ENCODE measurements around the gene RSPO4. TPM values are rescaled to one million over a fixed set of nuclear protein-coding genes. Genes with fewer than 3 reads are reported as not detected.

RSPO4 gene
- total RNA-seq, 1 donor from 2014 or later: not detected

- intact Hi-C loops (cut with micrococcal nuclease): loop anchor here (5.0 kb wide), 2 partner anchors 154 to 241 kb away; no protein-coding TSS in a partner anchor
Observed at GRCh38 chr20:971346-971745, 30.8 kb downstream of the RSPO4 start.

DNA sequence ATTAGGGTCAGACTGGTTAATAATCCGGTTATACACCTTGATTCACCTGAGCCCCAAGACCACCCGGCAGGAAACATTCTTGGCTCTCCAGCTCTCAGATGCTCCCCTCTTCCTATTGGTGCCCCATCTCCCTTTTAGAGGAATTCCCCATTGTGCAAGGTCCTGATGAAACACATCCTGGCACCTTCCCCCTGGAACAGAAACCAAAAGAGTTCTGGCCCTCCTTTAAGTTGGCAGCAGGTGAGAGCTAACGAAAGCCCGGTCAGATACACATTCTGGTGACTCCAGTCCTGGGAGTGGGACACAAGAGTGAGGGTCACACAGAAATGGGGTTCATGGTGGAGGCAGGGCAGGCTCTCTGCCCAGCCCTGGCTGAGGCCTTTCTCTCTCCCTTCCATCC is 32.2 kb downstream of the RSPO4 start:
- intact Hi-C loops (cut with micrococcal nuclease): loop anchor here (5.0 kb wide), 2 partner anchors 153 to 242 kb away; no protein-coding TSS in a partner anchor

DNA sequence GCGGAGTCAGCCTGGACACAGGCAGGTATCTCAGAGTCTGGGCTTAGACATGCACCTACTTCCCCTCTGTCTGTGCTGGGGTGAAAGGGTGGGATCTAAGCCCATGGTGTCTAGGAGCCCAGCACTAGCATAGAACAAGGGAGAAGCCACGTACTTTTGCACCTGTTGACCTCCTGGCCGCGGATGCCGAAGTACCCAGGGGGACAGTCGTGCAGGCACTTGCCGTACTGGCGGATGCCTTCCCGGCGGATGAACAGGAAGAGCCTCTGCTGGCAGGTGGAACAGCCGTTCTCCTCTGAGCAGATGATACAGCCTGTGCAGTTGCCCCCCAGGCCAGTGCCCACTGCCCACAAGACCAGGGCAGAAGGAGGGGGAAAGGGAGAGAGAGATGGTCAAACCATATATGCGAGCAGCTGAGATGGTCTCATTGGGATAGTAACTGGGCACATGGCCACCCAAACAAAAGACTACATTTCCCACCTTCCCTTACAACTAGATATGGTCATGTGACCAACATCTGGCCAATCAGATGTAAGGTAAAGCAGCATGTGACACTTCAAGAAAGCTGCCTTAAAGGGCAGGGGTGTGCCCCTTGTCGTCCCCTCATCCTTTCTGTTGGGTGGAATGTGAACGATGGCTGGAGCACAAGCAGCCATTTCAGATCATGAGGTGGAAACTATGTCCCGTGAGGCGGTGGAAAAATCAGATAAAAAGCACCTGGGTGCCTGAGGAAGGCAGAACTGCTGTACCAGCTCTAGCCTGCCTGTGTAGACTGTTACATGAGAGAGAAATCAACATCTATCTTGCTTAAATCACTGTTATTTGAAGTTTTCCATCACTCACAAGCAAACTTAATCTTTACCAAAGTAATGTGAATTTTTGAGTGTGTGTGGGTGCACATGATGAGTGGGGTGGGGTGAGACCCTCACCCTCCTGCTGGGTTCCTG is 34.0 kb downstream of the RSPO4 start:
- intact Hi-C loops (cut with micrococcal nuclease): no loop called here

DNA sequence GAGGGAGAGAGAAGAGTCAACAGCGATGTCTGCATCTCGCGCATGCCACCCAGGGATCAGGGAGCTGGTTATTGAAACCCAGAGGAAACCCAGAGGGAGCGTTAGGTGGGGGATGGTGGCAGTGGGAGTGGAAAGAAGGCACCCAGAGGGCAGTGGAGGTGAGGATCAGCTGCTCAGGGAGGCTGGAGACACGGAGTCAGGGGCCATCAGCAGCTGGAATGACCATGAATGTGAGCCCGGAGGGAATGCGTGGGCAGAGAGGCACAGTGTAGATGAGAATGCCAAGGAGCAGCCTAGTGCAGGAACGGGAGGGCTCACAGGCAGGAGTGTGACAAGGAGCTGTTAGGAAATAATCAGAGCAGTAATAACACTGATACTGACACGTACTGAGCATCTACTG is 36.2 kb downstream of the RSPO4 start:
- intact Hi-C loops (cut with micrococcal nuclease): no loop called here

- intact Hi-C loops (cut with micrococcal nuclease): no loop called here
Observed at GRCh38 chr20:963795-964194, 38.3 kb downstream of the RSPO4 start.

GRCh38 chr20:962683-963082 is 39.4 kb downstream of the RSPO4 start:
- intact Hi-C loops (cut with micrococcal nuclease): no loop called here

GRCh38 chr20:962223-962622 is 39.9 kb downstream of the RSPO4 start:
- intact Hi-C loops (cut with micrococcal nuclease): no loop called here

DNA sequence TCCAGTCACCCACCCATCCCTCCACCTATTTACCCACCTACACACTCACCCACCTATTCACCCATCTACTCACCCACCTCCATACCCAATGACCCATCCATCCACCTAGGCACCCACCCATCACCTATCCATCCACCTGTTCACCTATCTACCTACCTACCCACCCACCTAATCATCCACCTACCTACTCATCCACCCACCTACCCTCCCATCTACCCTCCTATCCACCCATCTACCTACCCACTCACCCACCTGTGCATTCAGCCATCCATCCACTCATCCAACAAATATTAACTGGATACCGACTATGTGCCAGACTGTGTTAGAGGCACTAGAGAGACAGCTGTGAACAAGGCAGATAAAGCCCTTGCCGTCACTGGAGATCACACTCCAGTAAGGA is 40.3 kb downstream of the RSPO4 start:
- intact Hi-C loops (cut with micrococcal nuclease): no loop called here

GRCh38 chr20:959996-960615 is 42.0 kb downstream of the RSPO4 start:
- intact Hi-C loops (cut with micrococcal nuclease): no loop called here

GRCh38 chr20:958936-959815 is 42.9 kb downstream of the RSPO4 start:
- intact Hi-C loops (cut with micrococcal nuclease): no loop called here

GRCh38 chr20:957544-957943 is 44.6 kb downstream of the RSPO4 start:
- intact Hi-C loops (cut with micrococcal nuclease): no loop called here

GRCh38 chr20:956330-956951 is 45.7 kb downstream of the RSPO4 start:
- intact Hi-C loops (cut with micrococcal nuclease): loop anchor here (1.0 kb wide), 2 partner anchors 140 to 195 kb away; no protein-coding TSS in a partner anchor

DNA sequence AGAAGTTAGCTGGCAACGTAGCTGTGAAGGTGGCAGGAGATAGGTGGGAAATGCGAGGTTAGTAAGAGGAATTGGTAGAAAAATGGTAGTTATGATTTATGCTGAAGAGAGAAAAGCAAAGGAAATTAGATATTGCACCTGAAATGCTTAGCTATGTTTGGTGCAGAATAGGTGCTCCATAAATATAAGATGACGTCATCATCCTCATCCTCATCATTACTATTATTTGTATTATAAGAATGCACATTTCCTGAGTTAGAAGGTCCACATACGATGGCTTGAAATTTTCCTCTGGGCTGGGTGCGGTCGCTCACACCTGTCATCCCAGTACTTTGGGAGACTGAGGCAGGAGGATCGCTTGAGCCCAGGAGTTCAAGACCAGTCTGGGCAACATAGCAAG is 46.5 kb downstream of the RSPO4 start:
- intact Hi-C loops (cut with micrococcal nuclease): loop anchor here (1.0 kb wide), 2 partner anchors 139 to 194 kb away; no protein-coding TSS in a partner anchor

- intact Hi-C loops (cut with micrococcal nuclease): no loop called here
Observed at GRCh38 chr20:955111-955510, 47.0 kb downstream of the RSPO4 start.

DNA sequence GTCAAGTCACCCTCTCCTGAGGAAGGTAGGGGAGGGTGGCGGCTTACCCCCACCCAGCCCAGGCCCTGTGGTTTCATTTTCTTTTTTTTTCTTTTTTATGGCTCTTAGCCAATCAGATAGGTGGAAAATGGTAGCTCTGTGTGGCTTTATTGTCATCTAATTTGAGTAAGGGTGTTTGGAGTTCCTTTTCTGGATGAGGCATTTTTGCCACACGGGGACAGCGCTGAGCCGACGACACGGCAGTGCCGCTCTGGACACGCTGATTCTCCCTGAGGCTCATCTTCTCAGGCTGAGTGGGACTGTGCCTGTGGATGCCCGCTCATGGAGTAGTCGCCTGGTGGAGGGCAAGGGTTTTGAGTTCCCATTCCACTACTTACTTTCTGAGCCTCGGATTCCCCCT is 48.4 kb downstream of the RSPO4 start:
- intact Hi-C loops (cut with micrococcal nuclease): no loop called here

- intact Hi-C loops (cut with micrococcal nuclease): no loop called here
Observed at GRCh38 chr20:952196-952795, 49.8 kb downstream of the RSPO4 start.

DNA sequence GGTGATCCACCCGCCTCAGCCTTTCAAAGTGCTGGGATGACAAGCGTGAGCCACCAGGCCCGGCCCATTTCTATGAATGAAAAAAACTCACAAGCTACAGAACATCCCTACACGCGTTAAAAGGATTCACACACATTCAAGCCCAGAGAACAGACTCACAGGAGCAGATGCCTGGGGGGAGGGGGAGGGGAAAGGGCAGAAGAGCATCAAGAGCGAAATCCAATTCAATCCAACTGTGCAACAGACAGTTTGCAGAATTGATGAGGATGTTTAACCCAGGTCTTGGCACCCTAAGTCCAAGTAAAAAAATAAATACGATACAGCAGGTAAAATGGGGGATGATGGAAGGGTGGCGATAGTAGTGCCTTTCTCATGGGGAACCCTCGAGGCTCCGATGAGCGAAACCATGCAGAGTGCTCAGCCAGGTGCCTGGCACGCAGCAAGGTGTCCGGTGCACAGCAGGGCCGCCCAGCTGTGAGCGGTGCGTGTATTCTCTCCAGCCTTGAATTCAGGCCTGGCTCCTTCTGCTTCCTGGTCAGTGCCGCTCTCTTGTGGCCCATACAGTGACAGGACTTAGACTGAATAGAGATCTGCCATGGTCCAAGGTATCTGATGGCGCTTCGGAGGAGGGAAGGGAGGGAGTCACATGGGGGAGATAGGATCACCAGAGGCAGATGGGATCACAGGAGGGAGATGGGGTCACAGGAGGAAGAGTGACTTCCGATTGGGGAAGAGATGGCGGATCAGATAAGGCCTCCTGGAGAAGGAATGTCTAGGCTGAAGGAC is 50.5 kb downstream of the RSPO4 start:
- intact Hi-C loops (cut with micrococcal nuclease): no loop called here

DNA sequence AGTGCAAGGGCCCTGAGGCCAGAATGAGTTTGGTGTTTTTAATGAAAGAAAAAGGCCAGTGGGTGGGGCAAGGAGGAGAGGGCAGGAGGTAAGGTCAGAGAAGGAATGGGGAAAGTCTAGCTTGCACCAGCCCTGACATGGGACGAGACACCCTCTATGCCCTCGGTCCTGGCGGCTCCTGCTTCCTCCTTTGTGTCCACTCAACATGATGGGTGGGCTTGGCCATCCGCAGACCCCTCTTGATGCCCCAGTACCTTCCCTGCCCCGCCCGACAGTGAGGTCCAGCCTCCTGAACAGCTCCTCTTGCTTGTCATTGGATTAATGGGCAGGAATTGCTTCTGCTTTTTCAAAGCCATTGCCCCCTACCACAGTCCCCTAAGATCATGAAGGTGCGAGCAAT is 52.4 kb downstream of the RSPO4 start:
- intact Hi-C loops (cut with micrococcal nuclease): no loop called here

DNA sequence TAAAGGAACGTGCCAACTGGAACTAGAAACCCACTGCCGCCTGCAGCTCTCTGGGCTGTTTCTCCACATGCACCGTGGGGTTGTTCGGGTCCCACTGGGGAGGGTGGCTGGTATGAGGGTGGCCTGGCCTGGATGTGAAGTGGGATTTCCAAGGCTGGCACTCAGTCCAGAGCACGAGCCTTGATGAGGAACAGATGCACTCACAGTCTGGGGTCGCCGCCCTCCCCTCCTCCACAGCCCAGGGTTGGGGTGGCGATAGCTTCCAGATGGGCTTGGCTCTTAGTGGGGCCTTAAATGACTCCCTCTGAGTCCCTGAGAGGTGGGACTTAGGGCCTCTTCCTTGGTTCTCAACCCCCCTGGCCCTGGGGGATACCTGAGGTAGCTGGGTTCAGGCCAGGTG is 55.3 kb downstream of the RSPO4 start:
- intact Hi-C loops (cut with micrococcal nuclease): no loop called here

DNA sequence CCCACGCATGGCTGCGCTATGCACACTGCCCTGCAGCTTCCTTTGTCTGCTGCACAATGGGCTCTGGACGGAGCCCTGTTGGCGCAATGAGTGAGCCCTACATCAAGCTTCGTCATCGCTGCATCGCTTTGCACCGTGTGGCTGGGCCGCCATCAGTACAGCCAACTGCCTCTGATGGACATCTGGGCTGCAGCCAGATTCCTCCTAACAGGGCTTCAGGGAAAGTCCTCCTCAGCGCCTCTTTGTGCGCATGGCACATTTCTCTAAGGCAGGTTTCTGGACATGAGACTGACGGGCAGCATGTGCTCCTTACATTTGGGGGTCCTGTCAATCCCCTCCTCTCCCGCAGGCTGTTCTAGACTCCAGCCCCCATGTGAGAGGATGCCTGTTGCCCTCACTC is 56.3 kb downstream of the RSPO4 start:
- intact Hi-C loops (cut with micrococcal nuclease): no loop called here
